Mucosa of rectum (tissue), 2 donors: ENCODE data around the gene FKBP1C.
"Not testable (repeated sequence)": the region's sequence is repeated elsewhere in the genome, so short reads cannot be mapped to it uniquely, and the experiment has no call there.

Experiments
- H3K27ac ChIP-seq, 2 donors: one replicate each; pipeline ENCODE4 v1.7.0; 2013; ENCODE audit warnings: inconsistent platforms in 2 of 2, low read depth in 2 of 2, low read length in 2 of 2
- H3K27me3 ChIP-seq, 2 donors: one replicate each; pipeline ENCODE4 v1.7.0; 2013; ENCODE audit warnings: low read length in 2 of 2; ENCODE audit not compliant: control insufficient read depth in 2 of 2, insufficient read depth in 2 of 2
- H3K36me3 ChIP-seq, 2 donors: one replicate each; pipeline ENCODE4 v1.7.0; 2013; ENCODE audit warnings: low read length in 2 of 2; ENCODE audit not compliant: control insufficient read depth in 2 of 2, insufficient read depth in 2 of 2
- H3K4me1 ChIP-seq, 2 donors: one replicate each; pipeline ENCODE4 v1.7.0; 2013; ENCODE audit warnings: low read length in 2 of 2, mild to moderate bottlenecking in 1 of 2; ENCODE audit not compliant: control insufficient read depth in 2 of 2, insufficient read depth in 2 of 2
- H3K4me3 ChIP-seq, 2 donors: one replicate each; pipeline ENCODE4 v1.7.0; 2013; ENCODE audit warnings: low read length in 2 of 2
- H3K9ac ChIP-seq, 2 donors: one replicate each; pipeline ENCODE4 v1.7.0; 2013; ENCODE audit warnings: low read length in 2 of 2, low read depth in 1 of 2, mild to moderate bottlenecking in 1 of 2
- H3K9me3 ChIP-seq, 2 donors: one replicate each; pipeline ENCODE4 v1.7.0; 2013; ENCODE audit warnings: low read length in 2 of 2; ENCODE audit not compliant: control insufficient read depth in 2 of 2
- donor health status: healthy.
- donor health status: Normal muscosa, but diverticular disease.

The FKBP1C gene

GRCh38 chr6:63214816-63215215, 3.5 kb downstream of the FKBP1C start:
- no peak overlapping the region for H3K9ac ChIP-seq
- peaks cover 0 to 4% of the 10 kb centered on the region in 2 donors for H3K9me3 ChIP-seq
- no peak overlapping the region for H3K27ac ChIP-seq
- no peak overlapping the region for H3K4me3 ChIP-seq
- H3K36me3 ChIP-seq: no peaks in the 10 kb centered on the region
- H3K27me3 ChIP-seq: no peaks in the 10 kb centered on the region
- H3K4me1 ChIP-seq: no peaks in the 10 kb centered on the region

- no peaks in the 10 kb centered on the region for H3K9me3 ChIP-seq
- no peak overlapping the region for H3K27ac ChIP-seq
- no peaks in the 10 kb centered on the region for H3K27me3 ChIP-seq
- no peak overlapping the region for H3K4me3 ChIP-seq
- H3K9ac ChIP-seq: no peak overlapping the region
- no peaks in the 10 kb centered on the region for H3K36me3 ChIP-seq
- H3K4me1 ChIP-seq: no peaks in the 10 kb centered on the region
Observed at GRCh38 chr6:63224179-63224578, 12.9 kb downstream of the FKBP1C start.

- H3K4me3 ChIP-seq, H3K36me3 ChIP-seq, H3K27ac ChIP-seq, H3K9ac ChIP-seq, H3K9me3 ChIP-seq, H3K27me3 ChIP-seq, H3K4me1 ChIP-seq: not testable (repeated sequence)
Observed at GRCh38 chr6:63225987-63226386, 14.7 kb downstream of the FKBP1C start.

- not testable (repeated sequence) for H3K27ac ChIP-seq
Observed at GRCh38 chr6:63227928-63228894, 16.9 kb downstream of the FKBP1C start.

DNA sequence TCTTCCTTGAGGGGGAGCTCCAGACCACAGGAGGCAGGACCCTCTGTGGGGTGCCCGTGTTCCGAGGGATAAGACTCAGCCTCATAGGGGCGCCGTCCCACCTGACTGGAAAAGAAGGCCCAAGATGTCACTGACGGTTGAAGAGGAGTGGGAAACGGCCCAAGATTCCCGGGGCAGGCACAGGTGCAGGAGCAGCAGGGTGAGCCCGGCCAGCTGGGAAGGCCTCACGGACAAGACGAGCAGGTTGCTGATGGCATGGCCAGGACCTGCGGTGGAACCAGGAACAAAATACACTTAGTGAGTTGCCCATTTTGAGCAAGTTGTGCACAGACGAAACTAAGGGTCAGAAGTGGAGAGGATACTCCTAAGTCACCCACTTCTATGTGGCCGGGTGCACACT, 18.8 kb downstream of the FKBP1C start:
- not testable (repeated sequence) for H3K27me3 ChIP-seq, H3K9me3 ChIP-seq, H3K4me1 ChIP-seq, H3K36me3 ChIP-seq, H3K4me3 ChIP-seq, H3K27ac ChIP-seq, H3K9ac ChIP-seq

More at GRCh38 chr6:63227928-63228894, 16.9 kb downstream of the FKBP1C start:
- not testable (repeated sequence) for H3K4me3 ChIP-seq, H3K4me1 ChIP-seq, H3K9me3 ChIP-seq, H3K9ac ChIP-seq, H3K27me3 ChIP-seq, H3K36me3 ChIP-seq

DNA sequence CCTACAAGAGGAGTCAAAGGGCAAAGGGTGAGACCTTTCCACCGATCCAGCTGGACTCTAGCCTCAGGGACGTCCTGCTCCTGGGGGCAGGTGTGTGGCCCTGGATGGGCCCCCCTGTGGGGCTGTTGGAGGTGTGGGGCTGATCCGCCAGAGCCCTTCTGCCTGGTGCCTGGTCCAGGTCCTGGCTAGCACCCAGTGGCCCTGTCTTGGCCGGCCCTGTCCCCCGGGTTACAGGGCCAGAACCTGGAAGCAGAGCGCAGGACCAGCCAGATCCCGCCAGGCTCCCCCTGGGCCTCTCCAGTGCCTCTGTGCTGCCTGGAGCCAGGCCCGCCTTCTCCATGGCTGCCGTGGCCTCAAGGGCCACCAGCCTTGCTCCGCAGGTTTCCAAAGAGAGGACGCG, 19.2 kb downstream of the FKBP1C start:
- not testable (repeated sequence) for H3K9ac ChIP-seq, H3K9me3 ChIP-seq, H3K36me3 ChIP-seq, H3K27ac ChIP-seq, H3K27me3 ChIP-seq, H3K4me3 ChIP-seq, H3K4me1 ChIP-seq

DNA sequence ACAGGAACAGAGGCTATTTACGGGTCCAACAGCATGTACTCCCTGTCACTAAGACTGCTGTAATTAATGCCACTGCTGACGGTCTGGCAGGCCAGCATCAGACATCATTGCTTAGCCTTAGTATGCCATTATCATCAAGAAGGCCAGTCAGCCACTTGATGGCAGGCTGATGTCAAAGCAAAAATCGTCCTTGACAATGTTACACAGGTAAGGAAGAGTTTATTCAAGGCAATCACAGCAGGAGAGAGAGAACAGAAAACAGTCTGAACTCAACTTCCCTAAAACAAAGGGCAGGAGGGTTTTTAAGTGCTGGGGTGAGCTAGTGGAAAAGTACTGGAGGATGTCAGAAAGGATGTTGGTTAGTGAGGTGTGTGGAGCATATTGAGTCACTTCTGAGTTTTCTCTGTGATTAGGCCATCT, 25.1 kb downstream of the FKBP1C start:
- no peak overlapping the region for H3K27ac ChIP-seq
- H3K27me3 ChIP-seq: no peaks in the 10 kb centered on the region
- no peaks in the 10 kb centered on the region for H3K4me1 ChIP-seq
- H3K9ac ChIP-seq: no peak overlapping the region
- H3K36me3 ChIP-seq: no peaks in the 10 kb centered on the region
- H3K4me3 ChIP-seq: no peak overlapping the region
- H3K9me3 ChIP-seq: no peaks in the 10 kb centered on the region

DNA sequence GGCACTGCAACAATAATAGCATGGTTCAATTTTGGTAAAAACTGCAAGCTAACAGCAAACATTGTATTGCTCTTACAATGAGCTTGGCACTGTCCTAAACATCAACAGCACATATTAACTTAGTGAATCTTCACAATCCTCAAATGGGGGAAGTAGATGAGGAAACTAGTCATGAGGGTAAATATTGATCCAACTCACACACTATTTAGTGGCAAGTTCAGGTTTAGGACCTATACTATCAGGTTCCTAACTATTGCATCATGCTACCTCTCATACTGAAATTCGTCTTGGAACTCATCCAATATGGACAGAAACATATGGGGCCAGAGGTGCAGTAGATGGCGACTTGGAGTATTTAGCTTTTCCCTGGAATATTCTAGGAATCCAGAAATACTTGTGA, 34.2 kb downstream of the FKBP1C start:
- no peak overlapping the region for H3K4me3 ChIP-seq
- no peaks in the 10 kb centered on the region for H3K9me3 ChIP-seq
- no peak overlapping the region for H3K9ac ChIP-seq
- no peaks in the 10 kb centered on the region for H3K27me3 ChIP-seq
- no peaks in the 10 kb centered on the region for H3K36me3 ChIP-seq
- H3K4me1 ChIP-seq: no peaks in the 10 kb centered on the region
- no peak overlapping the region for H3K27ac ChIP-seq

GRCh38 chr6:63245909-63246308, 34.6 kb downstream of the FKBP1C start:
- Histone ChIP-seq H3K4me1 (no peaks in the 10 kb centered on the region), H3K27ac (no peak overlapping the region), H3K9me3 (no peaks in the 10 kb centered on the region), H3K9ac (no peak overlapping the region), H3K27me3 (no peaks in the 10 kb centered on the region), H3K36me3 (no peaks in the 10 kb centered on the region), H3K4me3 (no peak overlapping the region)

DNA sequence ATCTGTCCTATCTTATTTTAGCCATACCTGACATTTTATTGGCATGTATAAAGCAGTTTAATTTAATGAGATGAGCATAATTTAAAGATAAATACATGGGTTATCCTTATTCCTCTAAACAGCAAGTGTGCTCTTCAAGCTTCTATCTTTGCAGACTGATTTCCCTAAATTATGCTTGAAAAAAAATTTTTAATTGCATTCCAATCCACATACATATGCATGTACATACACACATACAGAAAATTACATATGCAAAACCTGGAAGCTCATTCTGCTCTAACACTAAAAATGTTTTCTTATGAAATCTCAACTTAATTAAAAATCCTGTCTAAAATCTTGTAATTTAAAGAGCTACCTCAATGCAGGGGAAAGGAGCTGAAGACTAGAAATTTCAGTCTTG, 35.3 kb downstream of the FKBP1C start:
- H3K27me3 ChIP-seq: no peaks in the 10 kb centered on the region
- no peak overlapping the region for H3K4me3 ChIP-seq
- no peak overlapping the region for H3K27ac ChIP-seq
- no peaks in the 10 kb centered on the region for H3K36me3 ChIP-seq
- H3K4me1 ChIP-seq: no peaks in the 10 kb centered on the region
- no peak overlapping the region for H3K9ac ChIP-seq
- no peaks in the 10 kb centered on the region for H3K9me3 ChIP-seq
